Stimulated activated CD4-positive, alpha-beta T cell treated with anti-CD3 and anti-CD28 coated beads, TNF-alpha, amount 100 ng/mL, for 24 hours (primary cell): ENCODE results near the gene KIAA1958.
"Not testable (repeated sequence)": the region's sequence is repeated elsewhere in the genome, so short reads cannot be mapped to it uniquely, and the experiment has no call there.

Experiments
- DNase-seq, 3 experiments: peaks; one replicate each; pipeline ENCODE4 v3.0.0-alpha.2; 2020; ENCODE audit warnings: low read depth in 3 of 3

The KIAA1958 gene

DNA sequence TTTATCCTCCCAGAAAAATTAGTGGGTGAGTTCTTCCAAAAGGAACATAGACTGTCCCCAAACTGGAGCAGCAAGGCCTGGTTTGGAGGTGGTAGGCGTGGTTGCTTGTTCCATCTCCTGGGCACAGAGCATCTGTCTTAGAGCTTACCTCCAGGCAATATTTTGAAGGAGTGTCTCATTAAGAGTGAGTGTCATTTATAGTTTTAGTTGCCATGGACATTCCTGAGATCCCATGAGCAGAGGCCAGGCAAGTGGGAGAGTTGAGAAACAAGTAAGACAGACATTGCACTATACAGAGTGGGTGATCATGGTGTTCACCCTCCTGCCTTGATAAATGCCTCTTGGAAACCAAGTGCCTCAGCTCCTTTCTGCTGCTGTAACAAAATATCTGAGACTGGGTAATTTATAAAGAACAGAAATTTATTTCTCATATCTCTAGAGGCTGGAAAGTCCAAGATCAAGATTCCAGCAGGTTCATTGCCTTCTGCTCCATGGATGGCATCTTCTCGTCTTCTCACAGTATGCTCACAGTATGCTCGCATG is 68.5 kb downstream of the KIAA1958 start:
- no peak for DNase-seq

GRCh38 chr9:112555844-112556482 is 69.3 kb downstream of the KIAA1958 start:
- no peak for DNase-seq

GRCh38 chr9:112556497-112557442 is 70.1 kb downstream of the KIAA1958 start:
- no peak for DNase-seq

DNA sequence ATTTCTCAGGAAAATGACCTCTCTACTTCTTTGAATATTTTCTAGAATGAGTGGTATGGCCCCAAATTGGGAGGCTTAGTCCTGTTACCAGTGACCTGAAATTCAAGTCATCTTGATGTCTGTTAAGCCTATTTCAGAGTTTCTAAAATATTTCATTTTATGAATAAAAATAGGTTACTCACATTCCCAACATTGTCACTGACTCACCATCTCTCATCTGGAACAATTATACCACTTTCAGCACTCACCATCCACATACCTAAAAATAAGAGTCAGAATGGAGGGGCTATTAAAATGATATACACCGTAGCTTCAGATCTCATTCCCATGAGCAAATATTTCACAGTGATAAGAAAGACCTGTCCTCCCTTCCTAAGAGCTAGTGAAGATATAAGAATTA is 71.8 kb downstream of the KIAA1958 start:
- no peak for DNase-seq

- no peak for DNase-seq
These were observed 72.4 kb downstream of the KIAA1958 start for GRCh38 chr9:112558978-112559377.

GRCh38 chr9:112559629-112560413 is 73.2 kb downstream of the KIAA1958 start:
- no peak for DNase-seq

DNA sequence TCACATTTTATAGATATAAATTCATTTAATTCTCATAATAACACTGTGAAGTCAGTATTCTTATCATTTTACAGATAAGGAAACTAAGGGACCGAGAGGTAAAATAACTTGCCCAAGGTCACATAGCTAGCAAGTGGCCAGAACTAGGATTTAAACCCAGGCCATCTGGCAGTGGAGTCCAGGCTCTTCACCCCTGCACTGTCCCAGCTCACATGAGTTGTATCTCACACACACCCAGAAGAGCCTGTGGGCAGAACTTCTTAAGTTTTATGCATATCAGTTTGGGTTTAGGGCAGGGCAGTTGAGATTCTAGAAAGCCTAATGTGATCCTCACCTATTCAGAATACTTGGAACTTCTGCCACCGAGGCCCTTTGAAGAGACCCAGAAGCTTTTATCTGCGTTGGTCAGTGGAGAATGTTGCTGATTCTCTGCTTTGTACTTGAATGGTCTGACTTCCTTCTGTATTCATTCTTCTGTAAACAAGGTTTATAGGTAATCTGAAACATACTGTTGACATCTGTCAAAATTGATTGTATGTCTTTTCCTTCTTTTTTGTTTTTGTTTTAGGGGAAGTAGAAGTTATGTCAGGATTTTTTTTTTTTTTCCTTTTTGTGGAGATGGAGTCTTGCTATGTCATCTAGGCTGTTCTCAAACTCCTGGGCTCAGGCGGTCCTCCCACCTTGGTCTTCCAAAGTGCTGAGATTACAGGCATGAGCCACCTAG is 75.8 kb downstream of the KIAA1958 start:
- no peak for DNase-seq

DNA sequence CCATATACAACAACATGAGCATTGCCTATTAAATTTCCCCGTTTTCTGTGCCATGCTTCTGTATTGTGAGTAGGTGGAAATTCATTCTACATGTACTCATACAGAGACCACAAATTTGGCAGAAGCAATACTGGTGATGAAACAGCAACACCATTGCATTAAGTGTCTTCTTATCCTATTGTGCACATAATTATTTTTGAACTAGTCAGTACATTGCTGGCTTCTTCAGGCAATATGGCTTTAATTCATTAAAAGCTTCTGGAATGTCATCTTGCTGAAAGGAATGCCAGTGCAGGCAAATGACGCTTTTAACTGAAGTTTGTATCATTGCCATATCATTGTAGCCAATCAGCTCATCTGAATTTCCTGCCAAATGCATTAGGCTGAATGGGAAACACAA is 82.6 kb downstream of the KIAA1958 start:
- no peak for DNase-seq

DNA sequence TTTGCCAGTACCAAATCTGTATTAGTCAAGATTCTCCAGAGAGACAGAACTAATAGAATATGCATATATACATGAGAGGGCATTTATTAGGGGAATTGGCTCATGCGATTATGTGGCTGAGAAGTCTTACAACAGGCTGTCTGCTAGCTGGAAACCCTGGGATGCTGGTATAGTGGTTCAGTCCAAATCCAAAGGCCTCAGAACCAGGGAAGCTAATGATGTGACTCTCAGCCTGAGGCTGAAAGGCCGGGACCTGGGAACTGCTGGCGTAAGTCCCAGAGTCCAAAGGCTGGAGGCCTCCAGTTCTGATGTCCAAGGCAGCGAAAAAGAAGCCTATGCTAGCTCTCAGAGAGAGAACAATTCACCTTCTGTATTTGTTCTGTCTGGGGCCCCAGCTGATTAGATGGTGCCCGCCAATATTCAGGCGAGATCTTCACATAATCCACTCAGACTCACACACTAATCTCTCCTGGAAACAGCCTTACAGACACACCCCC is 84.1 kb downstream of the KIAA1958 start:
- DNase-seq = no peak

DNA sequence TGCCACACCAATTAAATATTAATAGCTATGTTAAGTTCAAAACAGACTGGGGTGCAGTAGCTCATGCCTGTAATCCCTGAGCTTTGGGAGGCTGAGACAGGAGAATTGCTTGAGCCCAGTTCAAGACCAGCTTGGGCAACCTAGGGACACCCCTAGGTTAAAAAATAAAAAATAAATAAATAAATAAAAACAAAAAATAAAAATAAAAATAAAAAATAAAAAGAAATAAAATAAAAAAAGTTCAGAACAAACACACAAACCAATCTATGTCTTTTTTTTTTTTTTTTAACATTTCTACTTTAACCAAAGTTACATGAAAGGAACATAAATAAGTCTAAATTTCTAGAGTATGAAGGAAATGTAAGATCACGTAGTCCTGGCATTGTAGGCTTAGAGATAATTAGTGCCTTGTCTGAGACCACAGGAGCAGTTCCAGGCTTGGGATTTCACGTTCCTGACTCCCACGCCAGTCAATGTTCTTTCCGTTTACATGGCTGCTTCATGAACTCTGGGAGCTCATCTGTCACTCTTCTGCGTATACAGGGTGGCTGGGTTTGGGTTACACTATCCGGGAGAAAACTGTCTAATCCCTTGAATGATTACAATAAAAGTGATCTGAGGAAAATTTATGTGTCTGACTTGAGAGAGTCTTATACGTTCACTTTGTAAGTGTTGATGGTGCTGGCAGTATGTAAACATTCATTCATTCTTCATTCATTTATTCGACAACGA is 85.2 kb downstream of the KIAA1958 start:
- DNase-seq = no peak

DNA sequence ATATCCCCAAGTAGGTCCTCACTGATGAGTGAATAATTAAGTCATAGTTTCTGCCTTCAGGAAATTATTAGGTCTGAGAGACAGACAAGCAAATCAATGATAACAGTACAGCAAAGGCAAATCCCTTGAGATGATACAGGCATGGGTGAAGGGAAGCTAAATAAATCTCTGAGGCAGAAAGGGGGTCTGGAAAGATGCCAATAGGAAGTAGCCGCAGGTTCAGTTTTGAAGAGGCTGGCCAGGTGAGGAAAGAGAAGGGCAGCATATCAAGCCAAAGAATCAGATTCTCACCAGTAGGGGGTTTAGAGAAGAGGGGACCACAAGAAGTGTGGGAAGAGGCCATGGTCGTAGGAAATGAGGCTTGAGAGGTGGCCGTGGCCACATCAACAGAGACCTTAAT is 85.8 kb downstream of the KIAA1958 start:
- DNase-seq = no peak

GRCh38 chr9:112574008-112574407 is 87.4 kb downstream of the KIAA1958 start:
- DNase-seq = no peak

GRCh38 chr9:112575107-112575506 is 88.5 kb downstream of the KIAA1958 start:
- DNase-seq = no peak

- no peak for DNase-seq
These were observed 95.0 kb downstream of the KIAA1958 start for GRCh38 chr9:112581469-112582176.

GRCh38 chr9:112582371-112583262 is 96.0 kb downstream of the KIAA1958 start:
- no peak for DNase-seq

- no peak for DNase-seq
These were observed 100.0 kb downstream of the KIAA1958 start for GRCh38 chr9:112586599-112587155.

- DNase-seq = not testable (repeated sequence)
These were observed 105.2 kb downstream of the KIAA1958 start for GRCh38 chr9:112591875-112592274.

GRCh38 chr9:112599732-112600131 is 113.1 kb downstream of the KIAA1958 start:
- no peak for DNase-seq
